CMK (cell line): Measurements from ENCODE around the gene MAPK12.

Experiments used
- DNase-seq: peaks from one replicate; pipeline ENCODE4 v3.0.0-alpha.2; 2010; ENCODE audit warnings: low read depth

MAPK12 gene

DNA sequence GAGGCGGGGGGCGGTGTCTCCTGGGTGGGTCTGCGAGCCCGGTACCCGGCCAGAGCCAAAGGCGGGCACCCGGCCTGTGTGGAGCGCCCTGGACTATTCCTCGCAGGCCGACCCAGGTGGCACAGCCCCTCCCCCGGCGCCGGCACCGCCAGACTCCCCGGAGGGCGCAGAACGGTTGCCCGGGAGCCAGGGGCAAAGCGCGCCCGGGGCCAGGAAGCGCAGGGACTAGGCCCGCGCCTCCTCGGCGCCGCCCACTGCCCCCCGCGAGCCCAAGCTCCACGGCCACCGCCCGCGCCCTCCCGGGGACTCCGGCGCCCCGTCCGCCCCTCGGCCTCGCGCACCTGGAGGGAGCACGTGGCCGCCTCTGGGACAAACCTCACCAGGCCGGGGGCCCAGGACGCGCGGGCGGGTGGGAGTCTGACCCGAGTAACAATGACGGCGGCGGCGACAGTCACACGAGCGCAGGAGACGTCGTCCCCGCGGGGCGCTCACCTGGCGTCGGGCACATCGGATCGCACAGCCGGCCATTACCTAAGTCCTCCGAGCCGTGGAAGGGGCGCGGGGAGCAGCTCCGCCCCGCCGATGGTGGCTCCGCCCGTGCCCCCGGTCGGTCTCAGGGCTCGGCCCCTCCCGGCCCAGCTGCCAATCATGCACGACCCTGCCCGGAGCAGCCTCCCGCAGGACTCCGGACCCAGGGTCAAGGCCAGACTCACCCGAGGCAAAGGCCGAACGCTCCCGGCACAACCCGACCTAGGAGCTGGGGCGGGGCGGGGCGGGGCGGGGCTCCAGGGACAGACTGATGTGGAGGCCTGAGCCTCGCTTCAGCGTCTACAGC is 38.5 kb upstream of the MAPK12 start:
- no peak for DNase-seq

GRCh38 chr22:50298937-50299784 is 37.7 kb upstream of the MAPK12 start:
- DNase-seq, result no peak

GRCh38 chr22:50298266-50298637 is 36.8 kb upstream of the MAPK12 start:
- no peak for DNase-seq

DNA sequence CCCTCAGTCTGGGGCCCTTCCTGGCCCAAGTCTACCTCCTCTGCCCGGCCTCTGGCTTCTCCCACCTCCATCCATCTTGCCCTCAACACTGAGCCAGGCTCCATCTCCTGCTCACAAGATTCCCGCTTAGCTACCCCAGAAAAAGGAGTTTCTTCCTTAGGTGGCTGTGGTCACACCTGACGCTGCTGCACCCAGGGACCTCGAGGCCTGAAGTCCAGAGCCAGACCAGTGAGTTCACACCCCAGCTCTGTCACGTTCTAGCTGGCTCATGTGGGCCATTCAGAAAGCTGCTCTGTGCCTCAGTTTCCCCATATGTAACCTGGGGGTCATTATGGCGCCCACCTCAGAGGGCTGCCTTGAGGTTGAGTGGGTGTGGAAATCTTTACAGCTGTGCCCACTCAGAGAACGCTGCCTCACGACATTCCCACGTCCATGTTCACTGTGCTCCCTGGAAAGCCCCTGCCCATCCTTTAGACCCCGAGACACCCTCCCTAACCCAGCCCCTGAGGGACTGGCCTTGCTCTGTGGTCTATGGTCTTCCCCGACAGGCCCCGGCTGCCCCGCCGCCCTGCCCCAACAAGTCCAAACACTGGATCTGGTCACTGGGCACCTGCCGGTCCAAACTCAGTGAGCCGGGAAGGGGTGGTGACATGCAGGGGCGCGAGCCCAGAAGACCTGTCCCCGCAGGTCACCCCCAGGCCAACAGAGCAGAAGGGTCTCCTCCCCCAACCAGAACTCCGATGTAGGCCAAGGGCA is 36.2 kb upstream of the MAPK12 start:
- no peak for DNase-seq

DNA sequence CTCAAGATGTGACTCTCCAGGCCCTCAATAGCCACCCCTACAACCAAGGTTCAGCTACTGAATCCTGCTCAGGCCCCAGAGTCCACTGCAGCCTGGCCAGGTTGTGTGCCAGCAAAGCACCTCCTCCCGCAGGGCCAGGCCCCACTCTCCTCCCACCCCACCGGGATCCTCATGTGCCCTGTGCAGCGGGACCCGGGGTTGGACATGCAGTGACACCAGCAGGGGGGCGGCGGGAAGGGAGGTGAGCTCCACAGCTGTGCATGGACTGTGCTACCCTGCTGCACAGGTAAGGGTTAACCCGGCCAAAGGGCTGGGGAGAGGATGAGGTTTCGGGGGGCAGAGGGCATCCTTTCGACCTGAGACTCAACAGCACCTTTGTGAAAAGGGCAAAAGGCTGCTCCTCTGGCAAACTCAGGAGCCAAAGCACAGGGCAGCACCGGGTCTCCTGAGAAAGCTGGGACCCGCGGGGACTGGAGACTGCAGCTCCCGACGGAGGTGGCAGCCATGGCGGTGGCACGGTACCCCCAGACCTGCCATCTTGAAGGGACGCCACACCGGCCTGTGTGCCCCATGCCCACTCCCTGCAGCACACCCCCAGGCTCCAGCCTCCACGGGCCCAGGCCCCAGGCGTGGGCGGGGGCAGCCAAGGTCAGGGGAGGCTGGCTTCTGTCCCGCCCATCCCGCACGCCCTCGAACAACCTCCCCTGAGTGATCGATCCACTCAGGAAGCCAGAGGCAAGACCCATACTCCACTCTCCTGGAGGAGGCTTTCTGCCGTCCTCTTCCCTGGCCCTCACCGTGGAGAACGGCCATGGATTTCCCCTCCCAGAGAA is 35.4 kb upstream of the MAPK12 start:
- DNase-seq, result no peak

DNA sequence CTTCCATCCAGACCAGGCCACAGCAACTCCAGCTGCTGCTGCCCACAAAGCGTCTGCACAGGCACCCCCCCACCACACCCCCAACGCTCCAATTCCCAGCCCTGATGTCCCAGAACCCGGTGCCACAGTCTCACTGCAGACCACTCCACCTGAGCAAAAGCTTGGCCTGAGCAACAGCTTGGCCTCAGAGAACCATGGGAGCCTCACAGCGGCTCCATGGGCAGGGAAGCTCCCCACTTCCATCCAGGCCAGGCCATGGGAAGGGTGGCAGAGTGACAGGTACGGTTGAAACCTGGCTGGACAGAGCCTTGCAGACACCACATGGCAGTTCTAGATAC is 32.8 kb upstream of the MAPK12 start:
- no peak for DNase-seq

- no peak for DNase-seq
Observed at GRCh38 chr22:50293441-50294318, 32.2 kb upstream of the MAPK12 start.

GRCh38 chr22:50292643-50293440 is 31.4 kb upstream of the MAPK12 start:
- DNase-seq, result no peak

- DNase-seq, result no peak
Observed at GRCh38 chr22:50289942-50290630, 28.6 kb upstream of the MAPK12 start.

DNA sequence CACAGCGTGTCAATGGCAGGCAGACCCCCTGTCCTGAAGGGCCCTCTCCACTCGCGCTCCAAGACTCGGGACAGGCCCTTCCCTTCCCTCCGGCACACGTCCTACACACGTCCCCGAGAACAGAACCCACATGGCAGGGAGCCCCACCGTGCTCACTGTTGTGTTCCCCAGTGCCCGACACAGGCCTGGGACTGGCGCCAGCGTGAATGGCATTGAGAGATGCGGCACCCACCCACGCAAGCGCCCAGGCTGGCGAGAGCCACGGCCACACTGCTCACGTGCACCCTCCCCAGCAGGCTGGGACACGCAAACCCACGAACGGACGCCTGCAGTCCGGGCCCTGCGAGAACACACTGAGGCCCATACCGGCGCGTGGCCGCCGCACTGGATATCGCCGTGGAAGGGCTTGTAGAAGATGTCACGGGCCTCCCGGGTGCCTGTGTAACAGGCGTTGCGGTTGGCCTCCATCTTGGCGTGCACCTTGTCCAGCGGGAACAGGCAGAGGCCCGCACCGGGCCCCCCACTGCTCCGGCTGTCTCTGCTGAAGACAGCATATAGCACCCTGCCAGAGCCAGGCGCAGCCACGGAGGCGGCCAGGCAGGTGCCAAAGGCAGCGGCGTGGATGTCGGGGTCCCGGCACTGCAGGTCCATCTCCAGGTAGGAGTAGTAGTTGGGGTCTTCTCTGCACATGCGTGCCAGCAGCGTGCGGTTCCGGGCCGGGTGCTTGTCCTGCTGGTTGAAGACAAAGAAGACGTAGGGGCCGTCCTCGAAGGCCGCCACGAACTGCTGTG is 27.9 kb upstream of the MAPK12 start:
- no peak for DNase-seq

DNA sequence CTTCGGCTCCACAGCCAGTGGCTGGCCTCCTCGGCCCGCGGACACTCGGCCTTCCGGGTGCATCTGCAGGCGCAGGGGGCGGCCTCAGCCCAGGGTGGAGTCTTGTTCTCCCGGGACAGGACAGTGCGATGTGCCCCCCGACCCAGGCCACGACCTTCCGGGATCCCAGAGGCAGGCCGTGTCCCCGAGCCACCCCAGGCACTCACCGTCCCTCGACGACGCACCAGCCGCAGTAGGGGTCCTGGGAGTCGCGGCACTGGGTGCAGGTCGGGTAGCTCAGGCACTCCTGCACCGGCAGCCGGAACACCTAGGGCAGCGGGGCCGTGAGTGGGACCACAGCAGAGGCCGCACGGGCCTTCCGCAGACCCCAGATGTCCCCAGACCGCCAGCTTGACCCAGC is 26.2 kb upstream of the MAPK12 start:
- DNase-seq, result no peak

GRCh38 chr22:50286701-50287318 is 25.3 kb upstream of the MAPK12 start:
- no peak for DNase-seq

GRCh38 chr22:50286275-50286674 is 24.8 kb upstream of the MAPK12 start:
- DNase-seq, result no peak

- DNase-seq, result no peak
Observed at GRCh38 chr22:50285568-50286229, 24.2 kb upstream of the MAPK12 start.

DNA sequence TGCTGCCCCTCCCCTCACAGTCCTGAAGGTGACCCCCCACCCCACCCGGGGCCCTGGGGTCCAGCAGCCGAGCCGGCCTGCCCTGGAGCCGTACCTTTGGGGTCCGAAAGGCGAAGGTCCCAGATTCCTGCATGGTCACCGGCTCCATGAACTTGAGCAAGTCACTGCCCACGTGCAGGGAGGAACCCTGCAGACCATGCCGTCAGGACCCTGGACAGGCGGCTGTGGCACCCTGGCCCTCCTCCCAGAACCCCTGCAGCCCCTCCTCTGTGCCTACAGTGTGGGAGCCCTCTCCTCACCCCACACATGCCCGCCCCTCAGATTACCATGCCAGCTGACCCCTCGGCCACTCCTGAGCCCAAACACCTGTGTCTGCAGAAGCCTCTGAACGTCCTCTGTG is 23.0 kb upstream of the MAPK12 start:
- no peak for DNase-seq

DNA sequence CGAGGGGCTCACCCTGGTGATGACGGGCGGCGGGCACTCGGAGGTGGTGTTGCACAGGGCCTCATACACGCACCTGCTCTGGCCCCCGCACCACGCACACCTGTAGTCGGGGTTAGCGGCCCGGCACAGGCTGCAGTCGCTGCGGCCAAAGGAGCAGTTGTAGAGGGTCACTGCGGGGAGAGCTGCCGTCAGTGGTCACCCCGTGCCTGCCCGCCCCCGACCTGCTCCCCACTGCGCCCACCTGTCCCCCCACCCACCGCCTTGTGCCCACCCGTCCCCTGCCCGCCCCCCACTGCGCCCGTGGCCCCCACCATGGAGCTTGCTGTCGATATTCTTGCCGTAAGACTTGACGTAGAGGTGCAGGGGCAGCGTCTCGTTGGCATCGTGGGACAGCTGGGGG is 22.3 kb upstream of the MAPK12 start:
- DNase-seq, result no peak

GRCh38 chr22:50282361-50283155 is 21.1 kb upstream of the MAPK12 start:
- no peak for DNase-seq
